Body of pancreas (tissue), 4 donors: ENCODE data around the gene AGMO. TPM values are rescaled to one million over a fixed set of nuclear protein-coding genes. Genes with fewer than 3 reads are reported as not detected.

Experiments
- ATAC-seq: fragments of 150-250 bp; one replicate; pipeline ENCODE4 v1.9.1; 2016
- DNase-seq, 4 donors: peaks; one replicate each; pipeline ENCODE4 v3.0.0-alpha.2; 2019
- H3K27ac ChIP-seq, 4 donors: fragments of 200-600 bp; sonication (generic); 1 replicate in 3 of 4; 2 replicates in 1 of 4; pipeline versions ENCODE4 v1.5.1 to v1.6.1; 2016 to 2019; ENCODE audit warnings: mild to moderate bottlenecking in 1 of 4, mixed read lengths in 1 of 4, moderate library complexity in 1 of 4
- H3K27me3 ChIP-seq, 2 donors: fragments of 200-600 bp; sonication (generic); one replicate each; pipeline ENCODE4 v1.6.0; 2016; ENCODE audit warnings: mild to moderate bottlenecking in 1 of 2
- H3K36me3 ChIP-seq, 2 donors: fragments of 200-600 bp; sonication (generic); replicated peaks in 1 of 2; 2 replicates each; pipeline ENCODE4 v1.5.1; 2016; ENCODE audit warnings: low read depth in 2 of 2; ENCODE audit not compliant: insufficient read depth in 1 of 2
- H3K4me1 ChIP-seq: fragments of 200-600 bp; sonication (generic); one replicate; pipeline ENCODE4 v1.6.0; 2016
- H3K4me3 ChIP-seq, 2 donors: fragments of 200-600 bp; sonication (generic); 1 replicate in 1 of 2; 2 replicates in 1 of 2; pipeline ENCODE4 v1.5.1; 2016 to 2019
- H3K9me3 ChIP-seq, 3 donors: fragments of 200-600 bp; sonication (generic); 1 replicate in 2 of 3; 2 replicates in 1 of 3; pipeline ENCODE4 v1.5.1; 2016
- POLR2A ChIP-seq, 3 donors: fragments of 450-650 bp; IDR thresholded peaks; one replicate each; pipeline ENCODE4 v1.6.1; 2016; ENCODE audit warnings: antibody characterized with exemption in 3 of 3, mild to moderate bottlenecking in 2 of 3
- WGBS, 2 donors: methylation state at CpG; one replicate each; pipeline ENCODE4 v1.1.5; 2017; 5-methylcytosine and 5-hydroxymethylcytosine counted together
- intact Hi-C: fragments of 100-400 bp; cut with DNase I; formaldehyde crosslinking; loops from one replicate; pipeline ENCODE4 v1.15.1; 2023
- total RNA-seq, 2 donors: library from RNA; depleted of rRNA; stranded (reverse); fragments of >200 nt; gene quantifications; one replicate each; pipeline ENCODE4 v1.1.0, GENCODE V29; 2016
- TF ChIP-seq, protein P1 (sequence below), 7 experiments: fragments of 450-650 bp in 4 of 7; fragments of 200-600 bp in 3 of 7; sonication (generic) in 3 of 7; IDR thresholded peaks; one replicate each; pipeline ENCODE4 v1.5.1; 2016 to 2019; ENCODE audit warnings: antibody characterized with exemption in 7 of 7

Gene AGMO
- total RNA-seq, 2 donors from 2014 or later, result 0.52 TPM; not detected in 1

DNA sequence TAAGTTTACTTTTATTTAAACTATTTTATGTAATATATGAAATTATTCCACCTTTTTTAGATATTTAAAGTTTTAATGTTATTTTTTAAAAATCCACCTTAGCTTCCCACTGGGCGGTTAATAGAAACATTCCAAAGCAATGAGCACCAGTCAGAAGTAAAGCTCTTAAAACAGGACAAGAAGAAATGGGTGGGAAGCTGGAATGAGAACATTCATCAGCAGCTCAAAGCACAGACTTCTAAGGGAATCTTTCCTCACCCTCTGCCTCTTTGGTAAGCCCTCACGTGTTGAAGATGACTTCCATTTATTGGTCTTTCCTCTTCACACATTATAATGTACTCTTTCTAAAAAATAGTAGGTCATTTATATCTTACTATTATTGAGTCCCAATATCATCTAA lies 3.1 kb downstream of the AGMO start:
- intact Hi-C loops, result no loop called here
- 73 to 76% methylated on average over 2 of the region's 2 CpGs for WGBS, 2 donors
- Histone ChIP-seq H3K27me3 (no peaks in the 10 kb centered on the region), H3K27ac (no peak overlapping the region), H3K36me3 (no peaks in the 10 kb centered on the region), H3K4me3 (no peak overlapping the region), H3K9me3 (no peaks in the 10 kb centered on the region), H3K4me1 (peaks cover 6% of the 10 kb centered on the region)
- DNase-seq, result no peak
- ATAC-seq, result no peak
- no peak for TF ChIP-seq POLR2A (IDR thresholded peaks at IDR 0.05)
- TF ChIP-seq, protein P1, sequence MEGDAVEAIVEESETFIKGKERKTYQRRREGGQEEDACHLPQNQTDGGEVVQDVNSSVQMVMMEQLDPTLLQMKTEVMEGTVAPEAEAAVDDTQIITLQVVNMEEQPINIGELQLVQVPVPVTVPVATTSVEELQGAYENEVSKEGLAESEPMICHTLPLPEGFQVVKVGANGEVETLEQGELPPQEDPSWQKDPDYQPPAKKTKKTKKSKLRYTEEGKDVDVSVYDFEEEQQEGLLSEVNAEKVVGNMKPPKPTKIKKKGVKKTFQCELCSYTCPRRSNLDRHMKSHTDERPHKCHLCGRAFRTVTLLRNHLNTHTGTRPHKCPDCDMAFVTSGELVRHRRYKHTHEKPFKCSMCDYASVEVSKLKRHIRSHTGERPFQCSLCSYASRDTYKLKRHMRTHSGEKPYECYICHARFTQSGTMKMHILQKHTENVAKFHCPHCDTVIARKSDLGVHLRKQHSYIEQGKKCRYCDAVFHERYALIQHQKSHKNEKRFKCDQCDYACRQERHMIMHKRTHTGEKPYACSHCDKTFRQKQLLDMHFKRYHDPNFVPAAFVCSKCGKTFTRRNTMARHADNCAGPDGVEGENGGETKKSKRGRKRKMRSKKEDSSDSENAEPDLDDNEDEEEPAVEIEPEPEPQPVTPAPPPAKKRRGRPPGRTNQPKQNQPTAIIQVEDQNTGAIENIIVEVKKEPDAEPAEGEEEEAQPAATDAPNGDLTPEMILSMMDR (IDR thresholded peaks at IDR 0.05), result no peak

DNA sequence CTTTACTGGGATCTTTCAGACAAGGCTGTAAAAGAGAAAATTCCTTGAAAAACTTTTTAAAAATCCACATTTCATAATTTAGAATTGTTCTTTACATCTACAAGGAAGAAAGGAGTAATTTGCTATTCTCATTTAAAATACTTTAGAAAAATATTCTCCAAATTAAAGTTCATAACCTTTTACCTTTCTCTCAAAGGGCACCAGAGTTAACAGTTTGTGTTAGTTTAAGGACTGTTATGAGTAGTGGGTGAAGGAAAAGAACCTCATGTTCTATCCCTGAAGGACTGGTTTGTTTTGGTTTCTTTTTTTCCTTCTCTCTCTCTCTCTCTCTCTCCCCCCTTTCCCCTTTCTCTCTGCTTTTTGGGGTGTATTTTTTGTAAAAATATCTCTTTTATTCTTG lies 4.1 kb downstream of the AGMO start:
- DNase-seq, result no peak
- peaks cover 6% of the 10 kb centered on the region for H3K4me1 ChIP-seq
- TF ChIP-seq, protein P1 (IDR thresholded peaks at IDR 0.05), result no peak
- no peak for TF ChIP-seq POLR2A (IDR thresholded peaks at IDR 0.05)
- no peaks in the 10 kb centered on the region for H3K9me3 ChIP-seq
- no peaks in the 10 kb centered on the region for H3K36me3 ChIP-seq
- H3K27me3 ChIP-seq, result no peaks in the 10 kb centered on the region
- intact Hi-C loops, result no loop called here
- no peak for ATAC-seq
- H3K27ac ChIP-seq, result no peak overlapping the region
- no peak overlapping the region for H3K4me3 ChIP-seq

DNA sequence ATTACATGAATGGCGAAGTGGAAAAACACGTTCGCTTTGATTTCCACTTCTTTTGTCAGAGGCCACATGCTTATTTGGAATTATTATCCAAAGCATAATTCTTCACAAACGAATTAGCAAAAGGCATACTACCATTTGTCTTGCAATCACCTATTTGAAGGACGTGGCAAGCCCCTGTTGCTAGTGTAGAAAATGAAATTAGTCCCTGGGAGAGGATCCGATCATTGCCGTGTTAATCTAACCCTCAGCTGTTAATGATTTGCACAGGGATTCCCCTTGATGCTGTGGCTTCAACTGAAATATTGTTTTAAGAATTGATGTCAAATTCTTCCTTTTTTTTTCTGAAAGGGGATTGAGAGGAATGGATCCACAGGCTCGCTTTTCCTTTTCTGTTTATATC lies 4.6 kb downstream of the AGMO start:
- intact Hi-C loops, result no loop called here
- Histone ChIP-seq H3K9me3 (no peaks in the 10 kb centered on the region), H3K4me1 (peaks cover 6% of the 10 kb centered on the region), H3K27ac (no peak overlapping the region), H3K4me3 (no peak overlapping the region), H3K36me3 (no peaks in the 10 kb centered on the region), H3K27me3 (no peaks in the 10 kb centered on the region)
- 38 to 49% methylated on average over 8 of the region's 8 CpGs for WGBS, 2 donors
- no peak for ATAC-seq
- no peak for TF ChIP-seq POLR2A (IDR thresholded peaks at IDR 0.05)
- TF ChIP-seq, protein P1 (IDR thresholded peaks at IDR 0.05), result no peak
- no peak for DNase-seq

DNA sequence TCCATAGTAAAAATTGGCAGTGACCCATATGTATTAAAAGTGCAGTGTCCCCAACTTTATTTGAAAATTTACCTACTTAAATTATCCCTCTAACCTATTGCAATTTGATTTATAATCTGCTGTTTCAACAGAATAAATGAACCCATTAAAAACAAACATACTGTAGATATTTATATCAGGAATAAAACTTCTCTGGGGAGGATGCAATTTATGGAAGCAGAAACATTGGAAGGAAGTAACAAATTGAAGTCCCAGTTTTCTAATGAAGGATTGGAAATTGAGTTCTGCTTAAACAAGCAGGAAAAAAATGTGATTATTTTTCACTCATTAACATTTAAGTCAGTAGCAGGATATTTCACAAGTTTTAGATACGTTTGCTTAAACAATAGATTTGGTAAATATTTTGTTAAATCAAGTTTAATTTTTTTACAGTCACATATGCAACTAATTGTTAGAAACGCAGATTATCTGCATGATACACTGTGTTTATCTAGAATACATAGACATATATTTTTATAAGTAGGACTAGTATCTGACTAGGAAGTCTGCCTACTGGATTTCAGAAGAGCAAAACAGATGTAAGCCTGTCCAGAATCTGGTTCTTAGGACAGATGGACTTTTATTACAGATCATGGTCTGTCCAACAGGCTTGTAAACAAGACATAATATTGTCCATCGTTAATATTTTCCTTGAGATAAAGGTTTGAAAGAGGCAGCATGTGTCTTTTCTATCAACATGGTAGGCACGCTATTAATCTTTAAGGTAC lies 5.3 kb downstream of the AGMO start:
- H3K4me3 ChIP-seq, result no peak overlapping the region
- whole genome bisulfite sequencing, 2 donors, result 45 to 46% methylated on average over 4 of the region's 4 CpGs
- H3K27me3 ChIP-seq, result no peaks in the 10 kb centered on the region
- intact Hi-C loops, result no loop called here
- TF ChIP-seq, protein P1 (IDR thresholded peaks at IDR 0.05), result no peak
- no peak for TF ChIP-seq POLR2A (IDR thresholded peaks at IDR 0.05)
- DNase-seq (no peak), ATAC-seq (no peak)
- H3K36me3 ChIP-seq, result no peaks in the 10 kb centered on the region
- H3K4me1 ChIP-seq, result peaks cover under 1% of the 10 kb centered on the region
- no peak overlapping the region for H3K27ac ChIP-seq
- H3K9me3 ChIP-seq, result no peaks in the 10 kb centered on the region

DNA sequence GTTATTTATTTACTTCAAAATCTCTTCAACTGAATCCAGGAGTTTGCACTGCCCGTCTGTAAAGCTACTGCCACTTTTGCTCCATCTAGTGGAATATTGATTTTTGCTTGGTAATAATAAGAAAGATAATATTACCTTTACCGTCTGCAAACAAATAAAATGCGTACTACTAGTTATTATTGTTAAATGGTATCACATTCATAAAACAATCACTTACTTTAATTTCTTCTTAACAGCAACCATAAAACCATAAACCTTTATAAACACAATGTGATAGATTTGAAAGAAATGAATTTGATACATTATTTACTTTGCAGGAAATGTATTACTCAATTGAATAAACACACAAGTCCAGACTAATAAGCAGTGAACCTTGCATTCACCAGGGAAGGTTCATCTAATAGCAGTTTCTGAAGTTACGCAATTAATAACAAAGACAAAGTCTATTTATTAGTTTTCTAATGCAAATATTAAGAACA lies 6.4 kb downstream of the AGMO start:
- WGBS, 2 donors, result 29 to 32% methylated on average over 4 of the region's 4 CpGs

More for the DNA sequence above, 6.4 kb downstream of the AGMO start:
- no peak for DNase-seq
- Histone ChIP-seq H3K4me3 (no peak overlapping the region), H3K9me3 (no peaks in the 10 kb centered on the region), H3K36me3 (no peaks in the 10 kb centered on the region), H3K27me3 (no peaks in the 10 kb centered on the region), H3K27ac (no peak overlapping the region), H3K4me1 (no peaks in the 10 kb centered on the region)
- intact Hi-C loops, result no loop called here
- TF ChIP-seq POLR2A (IDR thresholded peaks at IDR 0.05), result no peak
- TF ChIP-seq, protein P1 (IDR thresholded peaks at IDR 0.05), result no peak
- no peak for ATAC-seq
